CD4-positive, CD25-positive, alpha-beta regulatory T cell (primary cell): ENCODE data around the gene IGF1R. TPM values are rescaled to one million over a fixed set of nuclear protein-coding genes. Genes with fewer than 3 reads are reported as not detected.
A peak's percentile ranks its signal among the peaks of the same experiment; 100 is the strongest.

Source experiments
- ATAC-seq, 2 donors: fragments of 150-1000 bp; cut with Tn5 transposase; one replicate each; pipeline ENCODE4 v1.10.0; 2021; ENCODE audit warnings: low read depth in 2 of 2, moderate number of reproducible peaks in 2 of 2, moderate library complexity in 1 of 2
- DNase-seq, 3 donors: peaks; one replicate each; pipeline versions ENCODE4 v3.0.0 to v3.0.0-alpha.2; 2012 to 2022; ENCODE audit warnings: mixed read lengths in 1 of 3
- H3K27ac ChIP-seq: one replicate; pipeline ENCODE4 v1.7.0; 2013; ENCODE audit warnings: mild to moderate bottlenecking, low read length; ENCODE audit not compliant: insufficient read depth, poor library complexity, severe bottlenecking
- H3K27me3 ChIP-seq: one replicate; pipeline ENCODE4 v1.7.0; 2013; ENCODE audit warnings: low read length; ENCODE audit not compliant: control insufficient read depth, insufficient read depth
- H3K36me3 ChIP-seq: one replicate; pipeline ENCODE4 v1.7.0; 2013; ENCODE audit warnings: mild to moderate bottlenecking, low read length, moderate library complexity; ENCODE audit not compliant: control insufficient read depth, insufficient read depth
- H3K4me1 ChIP-seq: 2 replicates; pipeline ENCODE4 v1.7.0; 2013; ENCODE audit warnings: mild to moderate bottlenecking, low read length; ENCODE audit not compliant: insufficient read depth, control insufficient read depth, poor library complexity, severe bottlenecking
- H3K4me3 ChIP-seq: one replicate; pipeline ENCODE4 v1.7.0; 2013; ENCODE audit warnings: low read depth, mild to moderate bottlenecking, low read length, moderate library complexity
- H3K9me3 ChIP-seq, 2 experiments: 1 replicate in 1 of 2; 2 replicates in 1 of 2; pipeline ENCODE4 v1.7.0; 2013; ENCODE audit warnings: low read length in 2 of 2, mild to moderate bottlenecking in 1 of 2, moderate library complexity in 1 of 2; ENCODE audit not compliant: control insufficient read depth in 2 of 2
- H3K27ac Mint-ChIP-seq, 3 donors: one replicate each; pipeline ENCODE4 v1.8.0; 2020 to 2022; ENCODE audit warnings: mild to moderate bottlenecking in 3 of 3, mixed read lengths in 3 of 3, moderate library complexity in 2 of 3
- H3K27me3 Mint-ChIP-seq: one replicate; pipeline ENCODE4 v1.8.0; 2022; ENCODE audit warnings: mild to moderate bottlenecking, mixed read lengths
- H3K36me3 Mint-ChIP-seq: one replicate; pipeline ENCODE4 v1.8.0; 2020; ENCODE audit warnings: mixed read lengths
- H3K4me1 Mint-ChIP-seq, 4 donors: one replicate each; pipeline ENCODE4 v1.8.0; 2020 to 2022; ENCODE audit warnings: mixed read lengths in 4 of 4, mild to moderate bottlenecking in 1 of 4
- H3K4me3 Mint-ChIP-seq, 4 donors: one replicate each; pipeline ENCODE4 v1.8.0; 2020 to 2022; ENCODE audit warnings: mild to moderate bottlenecking in 4 of 4, mixed read lengths in 4 of 4, moderate library complexity in 3 of 4
- H3K9me3 Mint-ChIP-seq, 7 donors: one replicate each; pipeline ENCODE4 v1.8.0; 2020 to 2022; ENCODE audit warnings: mixed read lengths in 7 of 7, mild to moderate bottlenecking in 3 of 7, moderate library complexity in 2 of 7
- polyA plus RNA-seq, 4 donors: library from polyadenylated mRNA; unstranded; fragments of 300-500 nt; fragmentation: Illumina TruSeq; gene quantifications; one replicate each; pipeline ENCODE4 v1.2.3, GENCODE V29; 2021
- total RNA-seq: library from RNA; stranded (reverse); gene quantifications from one replicate; pipeline ENCODE4 v1.2.3, GENCODE V29; 2022

IGF1R gene
- total and polyA plus RNA-seq, 5 donors from 2014 or later: 1.6 to 14.2 (median 3.6) TPM

GRCh38 chr15:98903377-98904018 lies 255.2 kb downstream of the IGF1R start:
- no peaks in the 10 kb centered on the region for H3K9me3 ChIP-seq
- no peaks in the 10 kb centered on the region for H3K27me3 ChIP-seq
- Mint-ChIP-seq H3K4me3 (no peak overlapping the region), H3K27me3 (no peaks in the 10 kb centered on the region), H3K4me1 (peaks cover 0 to 12% (median 4%) of the 10 kb centered on the region in 4 donors), H3K9me3 (no peaks in the 10 kb centered on the region), H3K36me3 (peaks cover 8% of the 10 kb centered on the region), H3K27ac (no peak overlapping the region)
- H3K27ac ChIP-seq: no peak overlapping the region
- no peaks in the 10 kb centered on the region for H3K36me3 ChIP-seq
- H3K4me3 ChIP-seq: no peak overlapping the region
- DNase-seq: no peak
- H3K4me1 ChIP-seq: no peaks in the 10 kb centered on the region
- no peak for ATAC-seq

GRCh38 chr15:98904544-98904943 lies 256.2 kb downstream of the IGF1R start:
- Mint-ChIP-seq H3K4me3 (no peak overlapping the region), H3K36me3 (peaks cover 12% of the 10 kb centered on the region), H3K27me3 (no peaks in the 10 kb centered on the region), H3K4me1 (peaks cover 0 to 12% (median 4%) of the 10 kb centered on the region in 4 donors), H3K9me3 (no peaks in the 10 kb centered on the region), H3K27ac (no peak overlapping the region)
- Histone ChIP-seq H3K27me3 (no peaks in the 10 kb centered on the region), H3K36me3 (no peaks in the 10 kb centered on the region), H3K27ac (no peak overlapping the region), H3K4me1 (no peaks in the 10 kb centered on the region), H3K9me3 (no peaks in the 10 kb centered on the region), H3K4me3 (no peak overlapping the region)
- DNase-seq: peak in 1 of 3 donors; percentile 43
- ATAC-seq: no peak

GRCh38 chr15:98905963-98906711 lies 257.8 kb downstream of the IGF1R start:
- peaks cover 0 to 9% (median 4%) of the 10 kb centered on the region in 4 donors for H3K4me1 Mint-ChIP-seq
- no peak for DNase-seq
- Histone ChIP-seq H3K4me3 (no peak overlapping the region), H3K27ac (no peak overlapping the region), H3K36me3 (no peaks in the 10 kb centered on the region), H3K9me3 (no peaks in the 10 kb centered on the region), H3K27me3 (no peaks in the 10 kb centered on the region), H3K4me1 (no peaks in the 10 kb centered on the region)
- no peak overlapping the region for H3K4me3 Mint-ChIP-seq
- peaks cover 15% of the 10 kb centered on the region for H3K36me3 Mint-ChIP-seq
- no peak for ATAC-seq
- H3K27ac Mint-ChIP-seq: no peak overlapping the region
- no peaks in the 10 kb centered on the region for H3K9me3 Mint-ChIP-seq
- H3K27me3 Mint-ChIP-seq: no peaks in the 10 kb centered on the region

GRCh38 chr15:98906712-98907083 lies 258.4 kb downstream of the IGF1R start:
- Histone ChIP-seq H3K27me3 (no peaks in the 10 kb centered on the region), H3K4me1 (no peaks in the 10 kb centered on the region), H3K4me3 (no peak overlapping the region), H3K27ac (no peak overlapping the region), H3K9me3 (no peaks in the 10 kb centered on the region), H3K36me3 (no peaks in the 10 kb centered on the region)
- no peak for DNase-seq
- Mint-ChIP-seq H3K27me3 (no peaks in the 10 kb centered on the region), H3K4me3 (no peak overlapping the region), H3K4me1 (peaks cover 0 to 4% (median 2%) of the 10 kb centered on the region in 4 donors), H3K27ac (no peak overlapping the region), H3K9me3 (no peaks in the 10 kb centered on the region), H3K36me3 (peaks cover 15% of the 10 kb centered on the region)
- no peak for ATAC-seq

GRCh38 chr15:98907927-98908471 lies 259.7 kb downstream of the IGF1R start:
- peaks cover 0 to 2% (median 0%) of the 10 kb centered on the region in 7 donors for H3K9me3 Mint-ChIP-seq
- peaks cover 20% of the 10 kb centered on the region for H3K36me3 Mint-ChIP-seq
- Histone ChIP-seq H3K36me3 (no peaks in the 10 kb centered on the region), H3K9me3 (no peaks in the 10 kb centered on the region), H3K27ac (no peak overlapping the region), H3K4me1 (no peaks in the 10 kb centered on the region), H3K4me3 (no peak overlapping the region), H3K27me3 (no peaks in the 10 kb centered on the region)
- H3K27ac Mint-ChIP-seq: no peak overlapping the region
- DNase-seq (no peak), ATAC-seq (no peak)
- H3K4me3 Mint-ChIP-seq: no peak overlapping the region
- H3K27me3 Mint-ChIP-seq: no peaks in the 10 kb centered on the region
- peaks cover 0 to 3% (median 1%) of the 10 kb centered on the region in 4 donors for H3K4me1 Mint-ChIP-seq

- peaks cover 22% of the 10 kb centered on the region for H3K36me3 Mint-ChIP-seq
- peaks cover 0 to under 1% (median 0%) of the 10 kb centered on the region in 4 donors for H3K4me1 Mint-ChIP-seq
- Histone ChIP-seq H3K27ac (no peak overlapping the region), H3K4me1 (no peaks in the 10 kb centered on the region), H3K9me3 (no peaks in the 10 kb centered on the region), H3K36me3 (peaks cover 3% of the 10 kb centered on the region), H3K4me3 (no peak overlapping the region), H3K27me3 (no peaks in the 10 kb centered on the region)
- no peak for ATAC-seq
- no peak overlapping the region for H3K27ac Mint-ChIP-seq
- no peak overlapping the region for H3K4me3 Mint-ChIP-seq
- H3K9me3 Mint-ChIP-seq: peaks cover 0 to 2% (median 0%) of the 10 kb centered on the region in 7 donors
- DNase-seq: no peak
- H3K27me3 Mint-ChIP-seq: peaks cover under 1% of the 10 kb centered on the region
Observed at GRCh38 chr15:98909968-98910885, 261.9 kb downstream of the IGF1R start.

GRCh38 chr15:98914626-98915025 lies 266.3 kb downstream of the IGF1R start:
- DNase-seq (no peak), ATAC-seq (no peak)
- Histone ChIP-seq H3K9me3 (no peaks in the 10 kb centered on the region), H3K27me3 (no peaks in the 10 kb centered on the region), H3K27ac (no peak overlapping the region), H3K36me3 (peaks cover 9% of the 10 kb centered on the region), H3K4me3 (no peak overlapping the region), H3K4me1 (no peaks in the 10 kb centered on the region)
- H3K27ac Mint-ChIP-seq: no peak overlapping the region
- peaks cover 28% of the 10 kb centered on the region for H3K36me3 Mint-ChIP-seq
- no peak overlapping the region for H3K4me3 Mint-ChIP-seq
- peaks cover 4% of the 10 kb centered on the region for H3K27me3 Mint-ChIP-seq
- H3K9me3 Mint-ChIP-seq: peaks cover 0 to 4% (median 0%) of the 10 kb centered on the region in 7 donors
- H3K4me1 Mint-ChIP-seq: peaks cover 0 to 4% (median 0%) of the 10 kb centered on the region in 4 donors
